IPS DF 6.9 (cell line): ENCODE results near the gene ACTA2.

Experiments used
- DNase-seq: peaks from one replicate; pipeline ENCODE4 v3.0.0-alpha.2; 2013; ENCODE audit warnings: low read depth, low spot score
- H3K27ac ChIP-seq: one replicate; pipeline ENCODE4 v1.5.1; 2013; ENCODE audit warnings: low read length, control low read depth
- H3K27me3 ChIP-seq: 2 replicates; pipeline ENCODE4 v1.6.1; 2013; ENCODE audit warnings: mild to moderate bottlenecking, low read length; ENCODE audit not compliant: control insufficient read depth, insufficient read depth
- H3K36me3 ChIP-seq: 2 replicates; pipeline ENCODE4 v1.6.1; 2013; ENCODE audit warnings: low read length; ENCODE audit not compliant: control insufficient read depth, insufficient read depth
- H3K4me1 ChIP-seq: 2 replicates; pipeline ENCODE4 v1.6.1; 2013; ENCODE audit warnings: low read length; ENCODE audit not compliant: control insufficient read depth, insufficient read depth
- H3K4me3 ChIP-seq: 2 replicates; pipeline ENCODE4 v1.5.1; 2013; ENCODE audit warnings: mild to moderate bottlenecking, low read length
- H3K9me3 ChIP-seq: 2 replicates; pipeline ENCODE4 v1.6.1; 2013; ENCODE audit warnings: low read length, inconsistent platforms; ENCODE audit not compliant: control insufficient read depth, insufficient read depth
- WGBS: extraction: QIAGEN DNeasy Blood & Tissue Kit; methylation state at CpG from one replicate; pipeline ENCODE4 v1.1.7; 2013; ENCODE audit warnings: mixed read lengths, missing lambda C conversion rate; ENCODE audit not compliant: insufficient read length, insufficient coverage; 5-methylcytosine and 5-hydroxymethylcytosine counted together

Gene ACTA2

GRCh38 chr10:88952647-88953111 lies at the start of gene ACTA2:
TSS of gene ACTA2 (minus strand) at chr10:88952773. CDS start at chr10:88948930, 3,843 bp downstream.
- no peak for DNase-seq
- Histone ChIP-seq H3K27me3 (no peaks in the 10 kb centered on the region), H3K27ac (no peak within 1 kb of the TSS), H3K4me1 (0 out of 2 replicates have a peak, but pooled peaks cover 1% of the 10 kb centered on the region), H3K4me3 (no peak within 1 kb of the TSS), H3K36me3 (no peaks in the 10 kb centered on the region), H3K9me3 (no peaks in the 10 kb centered on the region)
- WGBS: no CpG with 5 or more reads among the region's 8 CpGs

DNA sequence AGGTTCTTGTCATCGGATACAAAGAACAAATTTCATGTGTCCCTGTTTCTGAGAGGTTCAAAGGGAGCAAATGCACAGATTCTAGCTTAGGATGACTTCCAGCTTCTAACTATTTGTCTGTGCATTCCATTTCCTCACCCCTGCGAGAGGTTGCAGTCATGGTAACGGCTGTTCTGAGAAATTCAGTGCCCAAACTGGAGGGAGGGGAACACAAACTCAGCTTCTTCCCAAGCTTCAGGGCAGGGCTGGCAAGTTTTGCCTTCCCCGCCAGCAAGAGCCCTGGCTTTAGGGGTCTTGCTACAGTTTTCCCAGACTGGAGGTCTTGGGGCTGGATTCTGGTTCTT lies 49.1 kb upstream of the ACTA2 start:
- WGBS: no CpG with 5 or more reads among the region's 4 CpGs

DNA sequence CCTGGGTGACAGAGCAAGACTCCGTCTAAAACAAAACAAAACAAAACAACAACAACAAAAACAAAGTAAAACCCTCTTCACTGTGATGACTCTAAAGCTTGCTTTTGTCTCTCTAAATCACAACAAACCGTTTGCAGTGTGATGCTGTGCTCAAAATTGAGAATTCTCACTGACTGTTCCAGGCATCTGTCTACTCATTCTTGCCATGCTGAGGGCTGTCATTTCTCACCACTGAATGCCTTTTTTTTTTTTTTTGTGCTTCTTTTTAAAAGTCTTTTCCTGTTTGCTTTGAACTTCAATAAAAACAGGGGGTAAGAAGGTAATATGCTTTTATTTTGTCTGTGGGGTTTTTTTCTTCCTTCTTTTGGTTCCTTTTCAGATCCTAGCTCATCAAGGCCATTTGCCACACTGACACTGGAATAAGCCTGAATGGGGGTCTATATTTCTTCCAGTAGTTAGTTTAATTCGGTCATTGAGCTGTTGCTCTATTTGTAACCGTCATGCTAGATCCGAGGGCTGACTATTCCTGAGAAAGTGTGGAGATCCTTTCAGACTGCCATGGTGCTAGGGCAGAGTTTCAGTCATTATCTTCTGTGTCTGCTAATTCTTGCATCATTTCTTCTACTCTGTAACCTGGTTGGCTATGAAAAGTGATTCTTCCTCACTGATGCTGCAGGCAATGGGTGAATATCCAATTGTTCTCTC lies 48.6 kb upstream of the ACTA2 start:
- no CpG with 5 or more reads among the region's 5 CpGs for WGBS
- DNase-seq: no peak
- no peaks in the 10 kb centered on the region for H3K9me3 ChIP-seq
- H3K4me1 ChIP-seq: no peaks in the 10 kb centered on the region
- H3K4me3 ChIP-seq: no peak overlapping the region
- no peak overlapping the region for H3K27ac ChIP-seq
- H3K27me3 ChIP-seq: no peaks in the 10 kb centered on the region
- H3K36me3 ChIP-seq: no peaks in the 10 kb centered on the region

More for the DNA sequence above, 49.1 kb upstream of the ACTA2 start:
- Histone ChIP-seq H3K4me1 (no peaks in the 10 kb centered on the region), H3K4me3 (no peak overlapping the region), H3K9me3 (no peaks in the 10 kb centered on the region), H3K27me3 (no peaks in the 10 kb centered on the region), H3K27ac (no peak overlapping the region), H3K36me3 (no peaks in the 10 kb centered on the region)
- DNase-seq: no peak

- Histone ChIP-seq H3K27me3 (no peaks in the 10 kb centered on the region), H3K36me3 (no peaks in the 10 kb centered on the region), H3K27ac (no peak overlapping the region), H3K4me1 (no peaks in the 10 kb centered on the region), H3K9me3 (no peaks in the 10 kb centered on the region), H3K4me3 (no peak overlapping the region)
- DNase-seq: no peak
- no CpG with 5 or more reads among the region's 1 CpG for WGBS
Measured at GRCh38 chr10:88999625-89000024, 47.1 kb upstream of the ACTA2 start.

GRCh38 chr10:88996927-88997326 lies 44.4 kb upstream of the ACTA2 start:
- Histone ChIP-seq H3K9me3 (no peaks in the 10 kb centered on the region), H3K27me3 (no peaks in the 10 kb centered on the region), H3K4me3 (no peak overlapping the region), H3K27ac (no peak overlapping the region), H3K36me3 (no peaks in the 10 kb centered on the region), H3K4me1 (no peaks in the 10 kb centered on the region)
- no CpG with 5 or more reads among the region's 1 CpG for WGBS
- DNase-seq: no peak

DNA sequence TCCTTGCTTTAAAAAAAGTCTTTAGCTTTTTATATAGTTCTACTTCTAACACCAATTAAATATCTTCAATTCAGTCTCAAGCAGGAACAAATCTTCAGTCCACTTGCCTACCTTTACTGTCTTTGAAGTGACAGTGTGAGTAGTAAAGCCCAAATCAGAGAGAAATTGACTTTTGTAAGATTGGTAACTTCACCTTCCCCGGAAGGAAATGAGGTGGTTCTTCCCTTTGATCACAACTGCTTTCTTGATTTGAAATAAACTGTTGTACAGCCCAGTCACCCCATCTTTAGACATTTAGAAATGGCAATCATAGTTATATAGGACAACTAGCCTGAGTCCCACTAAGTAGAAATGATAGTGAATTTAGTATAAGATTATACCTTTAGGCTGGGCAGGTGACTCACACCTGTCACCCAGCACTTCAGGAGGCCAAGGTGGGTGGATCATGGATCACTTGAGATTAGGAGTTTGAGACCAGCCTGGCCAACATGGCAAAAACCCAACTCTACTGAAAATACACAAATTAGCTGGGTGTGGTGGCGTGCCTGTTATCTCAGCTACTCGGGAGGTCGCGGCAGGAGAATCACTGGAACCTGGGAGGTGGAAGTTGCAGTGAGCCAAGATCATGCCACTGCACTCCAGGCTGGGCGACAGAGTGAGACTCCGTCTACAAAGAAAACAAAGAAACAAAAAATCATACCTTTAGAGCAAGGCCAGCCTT lies 42.7 kb upstream of the ACTA2 start:
- H3K4me3 ChIP-seq: no peak overlapping the region
- no peak for DNase-seq
- no peaks in the 10 kb centered on the region for H3K4me1 ChIP-seq
- WGBS: no CpG with 5 or more reads among the region's 7 CpGs
- H3K27ac ChIP-seq: no peak overlapping the region
- no peaks in the 10 kb centered on the region for H3K36me3 ChIP-seq
- H3K27me3 ChIP-seq: peaks cover 3% of the 10 kb centered on the region; the same call in 1 of the 2 replicates
- H3K9me3 ChIP-seq: no peaks in the 10 kb centered on the region

DNA sequence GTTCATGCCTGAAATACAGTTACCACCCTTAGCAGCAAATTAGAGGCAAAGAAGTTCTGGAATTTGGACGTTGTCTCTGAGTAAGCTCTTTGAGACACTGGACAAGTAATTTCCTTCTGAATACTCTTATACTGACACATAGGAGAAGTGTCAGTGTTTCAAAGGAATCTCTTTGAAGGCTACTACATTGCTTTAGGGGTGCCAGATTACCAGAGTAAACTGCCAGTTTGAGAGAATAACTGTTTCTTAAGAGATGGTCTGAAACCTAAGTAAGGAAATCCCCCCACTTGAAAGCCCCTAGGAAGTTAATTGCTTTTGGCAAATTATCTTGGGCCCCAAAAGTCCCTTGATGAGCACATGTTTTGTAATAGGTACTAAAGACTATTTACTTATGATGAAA lies 41.4 kb upstream of the ACTA2 start:
- Histone ChIP-seq H3K4me1 (no peaks in the 10 kb centered on the region), H3K27ac (no peak overlapping the region), H3K36me3 (no peaks in the 10 kb centered on the region), H3K4me3 (no peak overlapping the region), H3K9me3 (no peaks in the 10 kb centered on the region), H3K27me3 (peaks cover 4% of the 10 kb centered on the region; the same call in 1 of the 2 replicates)
- no peak for DNase-seq
- WGBS: no CpG with 5 or more reads among the region's 1 CpG

- Histone ChIP-seq H3K36me3 (no peaks in the 10 kb centered on the region), H3K27ac (no peak overlapping the region), H3K4me3 (no peak overlapping the region), H3K9me3 (no peaks in the 10 kb centered on the region), H3K27me3 (peaks cover 4% of the 10 kb centered on the region; the same call in 1 of the 2 replicates), H3K4me1 (no peaks in the 10 kb centered on the region)
- no CpG with 5 or more reads among the region's 3 CpGs for WGBS
- DNase-seq: no peak
Measured at GRCh38 chr10:88992921-88993524, 40.5 kb upstream of the ACTA2 start.

DNA sequence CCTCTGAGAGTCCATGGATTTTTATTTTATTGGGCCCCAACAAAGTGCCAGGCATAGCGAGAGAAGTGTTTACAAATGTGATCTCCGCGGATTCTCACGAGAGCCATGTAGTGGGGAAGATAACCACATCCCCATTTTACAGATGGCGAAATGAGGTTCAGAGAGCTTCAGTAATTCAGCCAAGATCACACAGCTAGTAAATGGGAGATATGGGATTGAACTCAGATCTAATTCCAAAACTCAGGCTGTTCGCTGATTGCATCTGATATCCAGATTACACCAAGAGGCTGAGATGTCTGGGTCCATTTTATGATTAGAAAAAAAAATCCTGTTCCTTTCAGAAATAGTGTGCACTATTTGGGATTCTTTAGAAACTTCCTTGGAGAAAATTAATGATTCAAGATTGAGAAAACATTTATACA lies 39.3 kb upstream of the ACTA2 start:
- peaks cover 4% of the 10 kb centered on the region; the same call in 1 of the 2 replicates for H3K27me3 ChIP-seq
- DNase-seq: no peak
- no peak overlapping the region for H3K27ac ChIP-seq
- WGBS: no CpG with 5 or more reads among the region's 6 CpGs
- no peaks in the 10 kb centered on the region for H3K9me3 ChIP-seq
- H3K4me3 ChIP-seq: peak overlapping the region; percentile 45; the same call in 1 of the 2 replicates
- H3K4me1 ChIP-seq: no peaks in the 10 kb centered on the region
- H3K36me3 ChIP-seq: no peaks in the 10 kb centered on the region

GRCh38 chr10:88991161-88991898 lies 38.8 kb upstream of the ACTA2 start:
- H3K36me3 ChIP-seq: no peaks in the 10 kb centered on the region
- WGBS: no CpG with 5 or more reads among the region's 38 CpGs
- DNase-seq: no peak
- H3K4me1 ChIP-seq: no peaks in the 10 kb centered on the region
- H3K4me3 ChIP-seq: peak overlapping the region; percentile 45; the same call in 1 of the 2 replicates
- no peaks in the 10 kb centered on the region for H3K9me3 ChIP-seq
- H3K27me3 ChIP-seq: peaks cover 4% of the 10 kb centered on the region; the same call in 1 of the 2 replicates
- H3K27ac ChIP-seq: no peak overlapping the region
